GM12891 (cell line): Measurements from ENCODE around the gene CA4.

Experiments
- PAX5 ChIP-seq: IDR thresholded peaks from 2 replicates; pipeline ENCODE4 v1.6.1; 2011; ENCODE audit warnings: low read length, moderate library complexity, mild to moderate bottlenecking; ENCODE audit not compliant: insufficient read depth, severe bottlenecking
- POLR2A ChIP-seq: IDR thresholded peaks from 2 replicates; pipeline ENCODE4 v1.6.1; 2011; ENCODE audit warnings: low read depth, low read length, control low read depth
- POLR2AphosphoS5 ChIP-seq: IDR thresholded peaks from 2 replicates; pipeline ENCODE4 v1.6.1; 2011; ENCODE audit warnings: low read depth, low read length, control low read depth
- SPI1 ChIP-seq: IDR thresholded peaks from 2 replicates; pipeline ENCODE4 v1.6.1; 2011; ENCODE audit warnings: low read depth, low read length, control low read depth
- TAF1 ChIP-seq: IDR thresholded peaks from 2 replicates; pipeline ENCODE4 v1.6.1; 2011; ENCODE audit warnings: low read depth, low read length, control low read depth

DNA sequence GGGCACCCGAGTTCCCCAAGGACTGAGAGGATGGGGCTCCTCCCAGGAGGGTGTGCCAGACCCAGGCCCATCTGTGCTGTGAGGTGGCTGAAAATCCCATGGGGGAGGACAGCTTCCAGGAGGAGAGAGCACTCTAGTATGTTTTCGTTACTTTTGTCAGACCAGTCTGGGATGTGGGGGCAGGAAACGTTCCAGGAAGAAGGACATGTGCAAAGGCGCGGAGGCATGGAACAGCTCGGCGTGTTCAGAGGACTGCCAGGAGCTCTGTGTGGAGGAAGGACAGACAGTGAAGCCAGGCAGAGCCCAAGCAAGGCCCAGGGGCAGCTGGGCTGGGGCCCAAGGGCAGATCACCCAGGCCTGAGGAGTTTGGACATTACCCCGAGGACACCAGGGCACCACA, 7.0 kb downstream of the CA4 start:
- TF ChIP-seq POLR2AphosphoS5, result no peak
- TF ChIP-seq POLR2A, result no peak
- TF ChIP-seq TAF1, result no peak
- no peak for TF ChIP-seq PAX5
- TF ChIP-seq SPI1, result no peak
